ENCODE data around the gene FOXO4.

Gene FOXO4

DNA sequence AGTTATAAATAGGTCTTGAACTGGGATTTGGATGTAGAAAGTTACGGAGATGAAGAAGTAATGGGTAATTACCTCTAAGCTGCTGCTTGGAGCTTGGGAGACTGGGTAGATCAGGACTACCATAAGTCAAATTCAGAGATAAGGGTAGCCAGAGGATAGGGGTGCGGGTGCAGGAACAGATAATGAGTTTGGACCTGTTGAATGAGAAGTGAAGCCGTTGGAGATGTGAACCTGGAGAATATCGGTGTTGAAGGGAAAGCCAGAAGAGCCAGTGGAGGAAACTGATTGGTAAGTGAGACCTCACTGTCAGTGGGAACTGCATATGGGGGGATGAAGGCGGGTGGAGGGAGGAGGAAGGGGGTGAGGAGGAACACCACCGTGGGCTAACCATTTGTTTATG lies 618 bp upstream of the FOXO4 start:
- WGBS, 2 donors (ENCODE audit: extremely low coverage in 2 of 2, insufficient read length in 2 of 2, insufficient replicate concordance in 1 of 2), result no CpG with 5 or more reads among the region's 6 CpGs
- DNase-seq (ENCODE audit: low spot score), result no peak

DNA sequence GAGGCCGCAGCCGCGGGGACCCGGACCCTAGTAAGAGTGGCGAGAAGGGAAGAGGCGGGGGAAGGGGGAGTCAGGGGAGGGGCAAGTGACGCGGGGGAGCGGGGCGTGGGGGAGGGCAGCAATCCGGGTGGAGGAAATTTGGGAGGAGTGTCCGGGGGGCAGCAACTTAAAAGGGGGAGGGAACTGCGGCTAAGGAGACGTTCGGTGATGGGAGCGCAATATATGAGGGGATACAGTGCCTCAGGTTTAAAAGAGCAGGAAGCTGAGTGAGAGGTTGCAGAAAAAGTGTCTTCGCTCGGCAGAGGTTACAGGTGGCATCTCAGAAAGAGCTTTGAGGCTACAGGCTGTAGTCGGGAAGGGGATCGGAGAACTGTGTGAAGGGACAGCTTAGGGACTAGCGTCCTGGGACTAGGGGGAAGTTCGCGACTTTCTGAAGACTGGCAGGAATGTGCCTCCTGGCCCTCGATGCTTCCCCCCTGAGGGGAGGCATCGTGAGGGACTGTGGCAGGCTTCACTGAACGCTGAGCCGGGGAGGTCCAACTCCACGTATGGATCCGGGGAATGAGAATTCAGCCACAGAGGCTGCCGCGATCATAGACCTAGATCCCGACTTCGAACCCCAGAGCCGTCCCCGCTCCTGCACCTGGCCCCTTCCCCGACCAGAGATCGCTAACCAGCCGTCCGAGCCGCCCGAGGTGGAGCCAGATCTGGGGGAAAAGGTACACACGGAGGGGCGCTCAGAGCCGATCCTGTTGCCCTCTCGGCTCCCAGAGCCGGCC lies 519 bp downstream of the FOXO4 start:
- Histone ChIP-seq H3K4me2 (ENCODE audit: insufficient read depth, low read length, poor library complexity, severe bottlenecking) (peak overlapping the region; percentile 62), H3K79me1 (ENCODE audit: low read depth, low read length) (no peaks in the 10 kb centered on the region), H2BK120ac (ENCODE audit: low read depth, low read length) (no peak overlapping the region), H2BK15ac (ENCODE audit: low read length) (no peak overlapping the region), H2BK12ac (ENCODE audit: low read length) (no peak overlapping the region), H3K27ac (replicated peaks; ENCODE audit: low read length) (no peak overlapping the region), H3K14ac (ENCODE audit: low read length) (no peak overlapping the region), H2BK5ac (ENCODE audit: low read length) (no peak overlapping the region), H4K91ac (ENCODE audit: low read depth, low read length, poor library complexity) (no peak overlapping the region), H3K4ac (ENCODE audit: low read length) (no peak overlapping the region), H4K8ac (ENCODE audit: low read depth, low read length) (no peak overlapping the region), H3K9ac (ENCODE audit: low read depth, low read length, poor library complexity) (peak overlapping the region; percentile 72), H3K4me1 (ENCODE audit: control insufficient read depth in 2 of 2, insufficient read depth in 1 of 2, low read depth in 1 of 2, low read length in 2 of 2) (peaks cover 2 to 5% of the 10 kb centered on the region in 2 donors), H2AK5ac (ENCODE audit: low read depth, low read length) (no peak overlapping the region), H2AFZ (ENCODE audit: low read length) (peak overlapping the region; percentile 77), H3K36me3 (replicated peaks in 1 of 2; ENCODE audit: control insufficient read depth in 2 of 2, insufficient read depth in 2 of 2, low read length in 2 of 2) (no peaks in the 10 kb centered on the region), H3K18ac (ENCODE audit: low read length) (peak overlapping the region; percentile 80), H3K4me3 (ENCODE audit: low read length in 2 of 2) (peak overlapping the region; percentile 48 to 85), H3K27me3 (ENCODE audit: control insufficient read depth in 3 of 3, insufficient read depth in 3 of 3, low read depth in 1 of 3, low read length in 3 of 3) (peaks cover 0 to 23% (median 10%) of the 10 kb centered on the region in 3 experiments), H3K9me3 (replicated peaks in 1 of 2; ENCODE audit: control insufficient read depth in 2 of 2, insufficient read depth in 1 of 2, low read depth in 1 of 2, low read length in 2 of 2) (no peaks in the 10 kb centered on the region), H3K23ac (ENCODE audit: low read depth, low read length, poor library complexity) (no peak overlapping the region)
- no CpG with 5 or more reads among the region's 46 CpGs for WGBS, 2 donors (ENCODE audit: extremely low coverage in 2 of 2, insufficient read length in 2 of 2, insufficient replicate concordance in 1 of 2)
- DNase-seq (ENCODE audit: low spot score), result no peak

More for the DNA sequence above, 618 bp upstream of the FOXO4 start:
- Histone ChIP-seq H3K27ac (replicated peaks; ENCODE audit: low read length) (no peak overlapping the region), H2AFZ (ENCODE audit: low read length) (peak overlapping the region; percentile 77), H3K4me3 (ENCODE audit: low read length in 2 of 2) (peak overlapping the region; percentile 48 to 78), H3K79me1 (ENCODE audit: low read depth, low read length) (no peaks in the 10 kb centered on the region), H3K9me3 (replicated peaks in 1 of 2; ENCODE audit: control insufficient read depth in 2 of 2, insufficient read depth in 1 of 2, low read depth in 1 of 2, low read length in 2 of 2) (no peaks in the 10 kb centered on the region), H4K8ac (ENCODE audit: low read depth, low read length) (no peak overlapping the region), H3K36me3 (replicated peaks in 1 of 2; ENCODE audit: control insufficient read depth in 2 of 2, insufficient read depth in 2 of 2, low read length in 2 of 2) (no peaks in the 10 kb centered on the region), H4K91ac (ENCODE audit: low read depth, low read length, poor library complexity) (no peak overlapping the region), H2BK120ac (ENCODE audit: low read depth, low read length) (no peak overlapping the region), H2BK5ac (ENCODE audit: low read length) (no peak overlapping the region), H3K23ac (ENCODE audit: low read depth, low read length, poor library complexity) (no peak overlapping the region), H3K4ac (ENCODE audit: low read length) (no peak overlapping the region), H3K27me3 (ENCODE audit: control insufficient read depth in 3 of 3, insufficient read depth in 3 of 3, low read depth in 1 of 3, low read length in 3 of 3) (peaks cover 0 to 23% (median 10%) of the 10 kb centered on the region in 3 experiments), H3K18ac (ENCODE audit: low read length) (no peak overlapping the region), H3K14ac (ENCODE audit: low read length) (no peak overlapping the region), H2BK12ac (ENCODE audit: low read length) (no peak overlapping the region), H3K4me1 (ENCODE audit: control insufficient read depth in 2 of 2, insufficient read depth in 1 of 2, low read depth in 1 of 2, low read length in 2 of 2) (peaks cover 2 to 5% of the 10 kb centered on the region in 2 donors), H2BK15ac (ENCODE audit: low read length) (no peak overlapping the region), H3K9ac (ENCODE audit: low read depth, low read length, poor library complexity) (no peak overlapping the region), H3K4me2 (ENCODE audit: insufficient read depth, low read length, poor library complexity, severe bottlenecking) (peak overlapping the region; percentile 52), H2AK5ac (ENCODE audit: low read depth, low read length) (no peak overlapping the region)

DNA sequence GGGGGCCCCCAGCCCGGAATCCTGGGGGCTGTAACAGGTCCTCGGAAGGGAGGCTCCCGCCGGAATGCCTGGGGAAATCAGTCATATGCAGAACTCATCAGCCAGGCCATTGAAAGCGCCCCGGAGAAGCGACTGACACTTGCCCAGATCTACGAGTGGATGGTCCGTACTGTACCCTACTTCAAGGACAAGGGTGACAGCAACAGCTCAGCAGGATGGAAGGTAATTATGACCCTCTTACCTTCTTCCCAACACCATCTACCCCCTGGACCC lies 1.0 kb downstream of the FOXO4 start:
- no peak overlapping the region for H4K8ac ChIP-seq (ENCODE audit: low read depth, low read length)
- WGBS, 2 donors (ENCODE audit: extremely low coverage in 2 of 2, insufficient read length in 2 of 2, insufficient replicate concordance in 1 of 2), result no CpG with 5 or more reads among the region's 9 CpGs
- H2BK5ac ChIP-seq (ENCODE audit: low read length), result no peak overlapping the region
- H2BK120ac ChIP-seq (ENCODE audit: low read depth, low read length), result no peak overlapping the region
- H3K9ac ChIP-seq (ENCODE audit: low read depth, low read length, poor library complexity), result no peak overlapping the region
- no peak overlapping the region for H3K27ac ChIP-seq (replicated peaks; ENCODE audit: low read length)
- peaks cover 2 to 5% of the 10 kb centered on the region in 2 donors for H3K4me1 ChIP-seq (ENCODE audit: control insufficient read depth in 2 of 2, insufficient read depth in 1 of 2, low read depth in 1 of 2, low read length in 2 of 2)
- H3K14ac ChIP-seq (ENCODE audit: low read length), result no peak overlapping the region
- H3K18ac ChIP-seq (ENCODE audit: low read length), result no peak overlapping the region
- H3K4ac ChIP-seq (ENCODE audit: low read length), result no peak overlapping the region
- H4K91ac ChIP-seq (ENCODE audit: low read depth, low read length, poor library complexity), result no peak overlapping the region
- no peaks in the 10 kb centered on the region for H3K9me3 ChIP-seq (replicated peaks in 1 of 2; ENCODE audit: control insufficient read depth in 2 of 2, insufficient read depth in 1 of 2, low read depth in 1 of 2, low read length in 2 of 2)
- no peak overlapping the region for H2BK12ac ChIP-seq (ENCODE audit: low read length)
- no peak overlapping the region for H3K23ac ChIP-seq (ENCODE audit: low read depth, low read length, poor library complexity)
- no peaks in the 10 kb centered on the region for H3K36me3 ChIP-seq (replicated peaks in 1 of 2; ENCODE audit: control insufficient read depth in 2 of 2, insufficient read depth in 2 of 2, low read length in 2 of 2)
- H3K4me3 ChIP-seq (ENCODE audit: low read length in 2 of 2), result peak overlapping the region; percentile 48 to 85
- H2AFZ ChIP-seq (ENCODE audit: low read length), result peak overlapping the region; percentile 77
- H3K79me1 ChIP-seq (ENCODE audit: low read depth, low read length), result no peaks in the 10 kb centered on the region
- H2AK5ac ChIP-seq (ENCODE audit: low read depth, low read length), result no peak overlapping the region
- no peak for DNase-seq (ENCODE audit: low spot score)
- no peak overlapping the region for H2BK15ac ChIP-seq (ENCODE audit: low read length)
- peak overlapping the region; percentile 62 for H3K4me2 ChIP-seq (ENCODE audit: insufficient read depth, low read length, poor library complexity, severe bottlenecking)
- peaks cover 0 to 25% (median 10%) of the 10 kb centered on the region in 3 experiments for H3K27me3 ChIP-seq (ENCODE audit: control insufficient read depth in 3 of 3, insufficient read depth in 3 of 3, low read depth in 1 of 3, low read length in 3 of 3)

DNA sequence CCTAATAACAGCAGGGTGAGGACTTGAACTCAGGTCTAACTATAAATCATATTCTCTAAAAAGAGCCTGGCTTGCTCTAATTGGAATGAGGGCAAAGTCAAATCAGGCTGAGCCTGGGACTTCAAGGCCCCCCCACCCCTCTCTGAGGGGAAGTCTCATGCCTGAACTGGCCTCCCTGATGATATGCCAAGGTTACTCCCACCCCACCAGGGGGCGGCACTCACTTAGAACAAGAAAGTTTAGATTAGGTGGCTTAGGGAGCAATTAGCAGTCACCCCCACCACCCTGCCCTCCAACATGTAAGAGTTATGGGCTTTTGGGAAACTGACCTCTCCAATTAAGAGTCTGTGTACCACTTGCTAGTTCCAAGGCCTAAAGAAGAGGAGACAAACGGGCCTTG lies 2.7 kb downstream of the FOXO4 start:
- no peak overlapping the region for H3K4me2 ChIP-seq (ENCODE audit: insufficient read depth, low read length, poor library complexity, severe bottlenecking)
- H3K9me3 ChIP-seq (replicated peaks in 1 of 2; ENCODE audit: control insufficient read depth in 2 of 2, insufficient read depth in 1 of 2, low read depth in 1 of 2, low read length in 2 of 2), result no peaks in the 10 kb centered on the region
- DNase-seq (ENCODE audit: low spot score), result no peak

More for the DNA sequence above, 2.7 kb downstream of the FOXO4 start:
- no peak overlapping the region for H2AK5ac ChIP-seq (ENCODE audit: low read depth, low read length)
- H3K79me1 ChIP-seq (ENCODE audit: low read depth, low read length), result no peaks in the 10 kb centered on the region
- WGBS, 2 donors (ENCODE audit: extremely low coverage in 2 of 2, insufficient read length in 2 of 2, insufficient replicate concordance in 1 of 2), result no CpG with 5 or more reads among the region's 2 CpGs
- no peak overlapping the region for H3K9ac ChIP-seq (ENCODE audit: low read depth, low read length, poor library complexity)
- no peak overlapping the region for H2BK12ac ChIP-seq (ENCODE audit: low read length)
- no peaks in the 10 kb centered on the region for H3K36me3 ChIP-seq (replicated peaks in 1 of 2; ENCODE audit: control insufficient read depth in 2 of 2, insufficient read depth in 2 of 2, low read length in 2 of 2)
- H3K4me3 ChIP-seq (ENCODE audit: low read length in 2 of 2), result no peak overlapping the region
- H2BK120ac ChIP-seq (ENCODE audit: low read depth, low read length), result no peak overlapping the region
- no peak overlapping the region for H4K8ac ChIP-seq (ENCODE audit: low read depth, low read length)
- peaks cover 6 to 8% of the 10 kb centered on the region in 2 donors for H3K4me1 ChIP-seq (ENCODE audit: control insufficient read depth in 2 of 2, insufficient read depth in 1 of 2, low read depth in 1 of 2, low read length in 2 of 2)
- H2BK5ac ChIP-seq (ENCODE audit: low read length), result no peak overlapping the region
- H4K91ac ChIP-seq (ENCODE audit: low read depth, low read length, poor library complexity), result no peak overlapping the region
- H2BK15ac ChIP-seq (ENCODE audit: low read length), result no peak overlapping the region
- no peak overlapping the region for H3K18ac ChIP-seq (ENCODE audit: low read length)
- H2AFZ ChIP-seq (ENCODE audit: low read length), result no peak overlapping the region
- H3K27ac ChIP-seq (replicated peaks; ENCODE audit: low read length), result no peak overlapping the region
- H3K27me3 ChIP-seq (ENCODE audit: control insufficient read depth in 3 of 3, insufficient read depth in 3 of 3, low read depth in 1 of 3, low read length in 3 of 3), result peaks cover 0 to 30% (median 10%) of the 10 kb centered on the region in 3 experiments
- H3K14ac ChIP-seq (ENCODE audit: low read length), result no peak overlapping the region
- no peak overlapping the region for H3K23ac ChIP-seq (ENCODE audit: low read depth, low read length, poor library complexity)
- H3K4ac ChIP-seq (ENCODE audit: low read length), result no peak overlapping the region
